RWPE1 (cell line): ENCODE data around the gene TMEM97.
A peak's percentile ranks its signal among the peaks of the same experiment; 100 is the strongest.

Experiments
- CTCF ChIA-PET: fragments of 350-600 bp; sonication (Branson Sonifier 250); formaldehyde crosslinking; extraction: SDS; loops from one replicate; lab custom pipeline; 2021; lab: Yijun Ruan, JAX
- POLR2A ChIA-PET: fragments of 400-600 bp; formaldehyde crosslinking; extraction: SDS; loops from one replicate; lab custom pipeline; 2020; ENCODE audit warnings: antibody characterized with exemption; ENCODE audit not compliant: low non-redundant PET; lab: Yijun Ruan, JAX
- DNase-seq: peaks from one replicate; pipeline ENCODE4 v3.0.0; 2012; ENCODE audit warnings: low spot score
- H3K27ac ChIP-seq: fragments of 450-650 bp; 2 replicates; pipeline ENCODE4 v1.5.1; 2017
- TF ChIP-seq, protein P1 (sequence below): fragments of 450-650 bp; conservative IDR thresholded peaks from 2 replicates; pipeline ENCODE4 v1.5.1; 2017; ENCODE audit warnings: low read depth, mild to moderate bottlenecking

The TMEM97 gene

DNA sequence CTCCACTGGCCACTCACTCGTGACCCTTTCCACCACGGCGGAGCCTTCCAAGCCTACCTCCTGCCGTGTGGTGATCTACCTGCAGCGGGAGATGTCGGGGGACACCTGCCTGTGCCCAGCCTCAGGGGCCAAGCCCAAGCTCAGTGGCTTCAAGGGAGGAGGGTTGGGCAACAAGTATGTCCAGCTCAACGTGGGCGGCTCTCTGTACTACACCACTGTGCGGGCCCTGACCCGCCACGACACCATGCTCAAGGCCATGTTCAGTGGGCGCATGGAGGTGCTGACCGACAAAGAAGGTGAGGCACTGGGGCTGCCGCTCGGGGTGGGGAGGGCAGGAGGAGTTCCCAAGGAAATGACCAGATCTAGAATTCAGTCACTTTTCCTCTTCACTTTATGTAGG lies 20.4 kb downstream of the TMEM97 start:
- DNase-seq = no peak
- TF ChIP-seq, protein P1, sequence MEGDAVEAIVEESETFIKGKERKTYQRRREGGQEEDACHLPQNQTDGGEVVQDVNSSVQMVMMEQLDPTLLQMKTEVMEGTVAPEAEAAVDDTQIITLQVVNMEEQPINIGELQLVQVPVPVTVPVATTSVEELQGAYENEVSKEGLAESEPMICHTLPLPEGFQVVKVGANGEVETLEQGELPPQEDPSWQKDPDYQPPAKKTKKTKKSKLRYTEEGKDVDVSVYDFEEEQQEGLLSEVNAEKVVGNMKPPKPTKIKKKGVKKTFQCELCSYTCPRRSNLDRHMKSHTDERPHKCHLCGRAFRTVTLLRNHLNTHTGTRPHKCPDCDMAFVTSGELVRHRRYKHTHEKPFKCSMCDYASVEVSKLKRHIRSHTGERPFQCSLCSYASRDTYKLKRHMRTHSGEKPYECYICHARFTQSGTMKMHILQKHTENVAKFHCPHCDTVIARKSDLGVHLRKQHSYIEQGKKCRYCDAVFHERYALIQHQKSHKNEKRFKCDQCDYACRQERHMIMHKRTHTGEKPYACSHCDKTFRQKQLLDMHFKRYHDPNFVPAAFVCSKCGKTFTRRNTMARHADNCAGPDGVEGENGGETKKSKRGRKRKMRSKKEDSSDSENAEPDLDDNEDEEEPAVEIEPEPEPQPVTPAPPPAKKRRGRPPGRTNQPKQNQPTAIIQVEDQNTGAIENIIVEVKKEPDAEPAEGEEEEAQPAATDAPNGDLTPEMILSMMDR = no peak
- H3K27ac ChIP-seq = peak overlapping the region; percentile 87
- POLR2A ChIA-PET = interaction anchor here (0.6 kb wide), 1 partner anchor 14 kb away, joined by 5 read pairs; no protein-coding TSS in a partner anchor
- CTCF ChIA-PET = no interaction called here

GRCh38 chr17:28340374-28340773 lies 21.4 kb downstream of the TMEM97 start:
- H3K27ac ChIP-seq = peak overlapping the region; percentile 87
- CTCF ChIA-PET = interaction anchor here (0.6 kb wide), 1 partner anchor 111 kb away, joined by 3 read pairs; no protein-coding TSS in a partner anchor
- DNase-seq = no peak
- TF ChIP-seq, protein P1 = no peak
- POLR2A ChIA-PET = no interaction called here

GRCh38 chr17:28341516-28341915 lies 22.5 kb downstream of the TMEM97 start:
- DNase-seq = no peak
- TF ChIP-seq, protein P1 = no peak
- CTCF ChIA-PET = no interaction called here
- H3K27ac ChIP-seq = peak overlapping the region; percentile 87; the same call in 1 of the 2 replicates
- POLR2A ChIA-PET = no interaction called here

- CTCF ChIA-PET = no interaction called here
- peak overlapping the region; percentile 95; the same call in 1 of the 2 replicates for H3K27ac ChIP-seq
- POLR2A ChIA-PET = no interaction called here
- DNase-seq = no peak
- TF ChIP-seq, protein P1 = no peak
Observed at GRCh38 chr17:28342313-28342712, 23.3 kb downstream of the TMEM97 start.

DNA sequence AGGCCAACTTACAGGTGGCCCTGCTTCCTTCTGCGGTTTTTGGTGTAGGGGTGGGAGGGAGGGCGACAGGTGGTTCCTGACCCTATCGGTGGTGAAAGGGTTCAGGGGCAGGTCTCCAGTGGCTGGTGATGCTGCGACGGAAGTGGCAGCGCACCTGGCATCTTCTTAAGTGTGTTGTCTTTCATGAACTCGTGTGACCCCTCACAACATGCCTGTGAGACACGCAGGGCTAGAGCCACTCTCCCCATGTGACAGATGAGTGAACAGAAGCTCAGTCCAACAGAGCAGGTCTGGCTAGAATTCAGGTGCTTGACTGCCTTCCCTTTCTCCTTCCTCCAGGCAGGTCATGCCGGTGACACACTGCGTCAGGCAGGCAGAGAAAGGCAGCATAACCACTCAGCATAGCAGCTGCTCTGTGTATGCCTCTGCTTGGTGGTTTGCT lies 24.5 kb downstream of the TMEM97 start:
- POLR2A ChIA-PET = no interaction called here
- DNase-seq = no peak
- CTCF ChIA-PET = no interaction called here
- TF ChIP-seq, protein P1 = no peak
- peak overlapping the region; percentile 95 for H3K27ac ChIP-seq

GRCh38 chr17:28344011-28344410 lies 25.0 kb downstream of the TMEM97 start:
- ChIA-PET POLR2A (no interaction called here), CTCF (no interaction called here)
- peak overlapping the region; percentile 95 for H3K27ac ChIP-seq
- TF ChIP-seq, protein P1 = no peak
- DNase-seq = no peak

- peak overlapping the region; percentile 95 for H3K27ac ChIP-seq
- DNase-seq = no peak
- ChIA-PET CTCF (no interaction called here), POLR2A (no interaction called here)
- TF ChIP-seq, protein P1 = no peak
Observed at GRCh38 chr17:28344435-28344901, 25.5 kb downstream of the TMEM97 start.
